Transverse colon (tissue), 4 donors: ENCODE data around the gene GMDS.

Source experiments
- EP300 ChIP-seq: sonication (generic); formaldehyde crosslinking; IDR thresholded peaks from one replicate; pipeline ENCODE4 v1.6.1; 2017; ENCODE audit warnings: antibody characterized with exemption, low read depth
- POLR2A ChIP-seq: fragments of 450-650 bp; IDR thresholded peaks from one replicate; pipeline ENCODE4 v1.6.1; 2016; ENCODE audit warnings: antibody characterized with exemption, mild to moderate bottlenecking, moderate library complexity
- POLR2AphosphoS5 ChIP-seq, 3 donors: sonication (generic); formaldehyde crosslinking; IDR thresholded peaks; one replicate each; pipeline ENCODE4 v1.6.1; 2016; ENCODE audit warnings: antibody characterized with exemption in 3 of 3
- TF ChIP-seq, protein P1 (sequence below), 5 experiments: fragments of 200-600 bp in 3 of 5; fragments of 450-650 bp in 2 of 5; sonication (generic) in 3 of 5; IDR thresholded peaks; 1 replicate in 2 of 5; 2 replicates in 3 of 5; pipeline ENCODE4 v1.5.1; 2016 to 2017; ENCODE audit warnings: antibody characterized with exemption in 5 of 5, inconsistent platforms in 3 of 5, mild to moderate bottlenecking in 2 of 5, moderate library complexity in 1 of 5

- TF ChIP-seq, protein P1, sequence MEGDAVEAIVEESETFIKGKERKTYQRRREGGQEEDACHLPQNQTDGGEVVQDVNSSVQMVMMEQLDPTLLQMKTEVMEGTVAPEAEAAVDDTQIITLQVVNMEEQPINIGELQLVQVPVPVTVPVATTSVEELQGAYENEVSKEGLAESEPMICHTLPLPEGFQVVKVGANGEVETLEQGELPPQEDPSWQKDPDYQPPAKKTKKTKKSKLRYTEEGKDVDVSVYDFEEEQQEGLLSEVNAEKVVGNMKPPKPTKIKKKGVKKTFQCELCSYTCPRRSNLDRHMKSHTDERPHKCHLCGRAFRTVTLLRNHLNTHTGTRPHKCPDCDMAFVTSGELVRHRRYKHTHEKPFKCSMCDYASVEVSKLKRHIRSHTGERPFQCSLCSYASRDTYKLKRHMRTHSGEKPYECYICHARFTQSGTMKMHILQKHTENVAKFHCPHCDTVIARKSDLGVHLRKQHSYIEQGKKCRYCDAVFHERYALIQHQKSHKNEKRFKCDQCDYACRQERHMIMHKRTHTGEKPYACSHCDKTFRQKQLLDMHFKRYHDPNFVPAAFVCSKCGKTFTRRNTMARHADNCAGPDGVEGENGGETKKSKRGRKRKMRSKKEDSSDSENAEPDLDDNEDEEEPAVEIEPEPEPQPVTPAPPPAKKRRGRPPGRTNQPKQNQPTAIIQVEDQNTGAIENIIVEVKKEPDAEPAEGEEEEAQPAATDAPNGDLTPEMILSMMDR (IDR thresholded peaks at IDR 0.05): no peak
- no peak for TF ChIP-seq EP300
- TF ChIP-seq POLR2AphosphoS5 (IDR thresholded peaks at IDR 0.05): no peak
- TF ChIP-seq POLR2A: no peak
Observed at GRCh38 chr6:1850121-1850839, 395.1 kb downstream of the GMDS start.
